ENCODE results near the gene PHF12. TPM values are rescaled to one million over a fixed set of nuclear protein-coding genes. Genes with fewer than 3 reads are reported as not detected.

Gene PHF12
- total RNA-seq, 1 donor from 2014 or later: 56.1 TPM

- DNase-seq (ENCODE audit: low spot score): peak; percentile 98
- TF ChIP-seq CTCF (IDR thresholded peaks at IDR 0.05; ENCODE audit: unreplicated experiment): peak; percentile 99
- Mint-ChIP-seq H3K36me3 (ENCODE audit: low read depth, unreplicated experiment) (peaks cover 34% of the 10 kb centered on the region), H3K4me1 (ENCODE audit: unreplicated experiment) (peaks cover 14% of the 10 kb centered on the region), H3K9me3 (ENCODE audit: unreplicated experiment) (no peaks in the 10 kb centered on the region), H3K27me3 (ENCODE audit: unreplicated experiment) (peaks cover 18% of the 10 kb centered on the region), H3K4me3 (ENCODE audit: unreplicated experiment) (peak within 1 kb of the TSS; percentile 89), H3K27ac (ENCODE audit: unreplicated experiment) (peak within 1 kb of the TSS; percentile 16)
Measured at GRCh38 chr17:28902819-28903545, 48.3 kb downstream of the PHF12 start, which contains the start of gene DHRS13. TSS of gene DHRS13 (minus strand) at chr17:28903079. CDS start at chr17:28902944, 135 bp downstream.

GRCh38 chr17:28901866-28902818, 49.2 kb downstream of the PHF12 start:
- peak overlapping the region; percentile 89 for H3K4me3 Mint-ChIP-seq (ENCODE audit: unreplicated experiment)
- H3K27ac Mint-ChIP-seq (ENCODE audit: unreplicated experiment): peak overlapping the region; percentile 16
- peaks cover 14% of the 10 kb centered on the region for H3K4me1 Mint-ChIP-seq (ENCODE audit: unreplicated experiment)
- TF ChIP-seq CTCF (IDR thresholded peaks at IDR 0.05; ENCODE audit: unreplicated experiment): no peak
- no peaks in the 10 kb centered on the region for H3K9me3 Mint-ChIP-seq (ENCODE audit: unreplicated experiment)
- H3K27me3 Mint-ChIP-seq (ENCODE audit: unreplicated experiment): peaks cover 15% of the 10 kb centered on the region
- DNase-seq (ENCODE audit: low spot score): peak; percentile 54
- peaks cover 26% of the 10 kb centered on the region for H3K36me3 Mint-ChIP-seq (ENCODE audit: low read depth, unreplicated experiment)

GRCh38 chr17:28900986-28901726, 50.2 kb downstream of the PHF12 start:
- no peak for DNase-seq (ENCODE audit: low spot score)
- Mint-ChIP-seq H3K4me3 (ENCODE audit: unreplicated experiment) (peak overlapping the region; percentile 89), H3K27me3 (ENCODE audit: unreplicated experiment) (peaks cover 17% of the 10 kb centered on the region), H3K36me3 (ENCODE audit: low read depth, unreplicated experiment) (peaks cover 18% of the 10 kb centered on the region), H3K9me3 (ENCODE audit: unreplicated experiment) (no peaks in the 10 kb centered on the region), H3K27ac (ENCODE audit: unreplicated experiment) (no peak overlapping the region), H3K4me1 (ENCODE audit: unreplicated experiment) (peaks cover 20% of the 10 kb centered on the region)
- no peak for TF ChIP-seq CTCF (IDR thresholded peaks at IDR 0.05; ENCODE audit: unreplicated experiment)

- Mint-ChIP-seq H3K4me1 (ENCODE audit: unreplicated experiment) (peaks cover 27% of the 10 kb centered on the region), H3K4me3 (ENCODE audit: unreplicated experiment) (no peak overlapping the region), H3K27me3 (ENCODE audit: unreplicated experiment) (peaks cover 17% of the 10 kb centered on the region), H3K36me3 (ENCODE audit: low read depth, unreplicated experiment) (peaks cover 14% of the 10 kb centered on the region), H3K9me3 (ENCODE audit: unreplicated experiment) (no peaks in the 10 kb centered on the region), H3K27ac (ENCODE audit: unreplicated experiment) (no peak overlapping the region)
- no peak for DNase-seq (ENCODE audit: low spot score)
- TF ChIP-seq CTCF (IDR thresholded peaks at IDR 0.05; ENCODE audit: unreplicated experiment): no peak
Measured at GRCh38 chr17:28899212-28899815, 52.0 kb downstream of the PHF12 start.

All from endothelial cell (in vitro differentiated cells).